ENCODE results near the gene EFCC1. TPM values are rescaled to one million over a fixed set of nuclear protein-coding genes. Genes with fewer than 3 reads are reported as not detected.

Gene EFCC1
- total and polyA plus RNA-seq, 2 of the 13 experiments (the other 11 are each of a cell fraction or from before 2014, with no cell fraction given), result not detected

- TF ChIP-seq ZNF563 (CRISPR knock-in tag; IDR thresholded peaks at IDR 0.05) (no peak), TBP (CRISPR knock-in tag; IDR thresholded peaks at IDR 0.05) (no peak), BHLHE40 (IDR thresholded peaks at IDR 0.05; ENCODE audit: low read length) (no peak), ZNF710 (CRISPR knock-in tag; IDR thresholded peaks at IDR 0.05; ENCODE audit: borderline replicate concordance) (no peak), ZNF232 (CRISPR knock-in tag; IDR thresholded peaks at IDR 0.05; ENCODE audit: borderline replicate concordance) (no peak), PCBP1 (IDR thresholded peaks at IDR 0.05; ENCODE audit: borderline replicate concordance, low read depth, low read length) (no peak), KLF11 (CRISPR knock-in tag; IDR thresholded peaks at IDR 0.05) (no peak), HBP1 (CRISPR knock-in tag; IDR thresholded peaks at IDR 0.05; ENCODE audit: low read depth) (no peak), EHMT2 (IDR thresholded peaks at IDR 0.05; ENCODE audit: borderline replicate concordance, low read depth, low read length) (no peak), ZNF3 (CRISPR knock-in tag; IDR thresholded peaks at IDR 0.05) (no peak), SNRNP70 (IDR thresholded peaks at IDR 0.05; ENCODE audit: low read depth, low read length) (no peak), IRF1 (CRISPR knock-in tag; IDR thresholded peaks at IDR 0.05; ENCODE audit: low read depth) (no peak), DNMT1 (CRISPR knock-in tag; IDR thresholded peaks at IDR 0.05) (no peak), ZNF547 (CRISPR knock-in tag; IDR thresholded peaks at IDR 0.05) (no peak), NR2C2 (CRISPR knock-in tag; IDR thresholded peaks at IDR 0.05; ENCODE audit: borderline replicate concordance) (peak; percentile 28; the same call in 1 of the 2 replicates), PBX3 (CRISPR knock-in tag; IDR thresholded peaks at IDR 0.05; ENCODE audit: borderline replicate concordance) (no peak), ZNF274 (CRISPR knock-in tag; IDR thresholded peaks at IDR 0.05) (no peak), CEBPB (IDR thresholded peaks at IDR 0.05; ENCODE audit: borderline replicate concordance, low read depth, low read length) (peak; percentile 76; the same call in 1 of the 2 replicates), ZNF543 (CRISPR knock-in tag; IDR thresholded peaks at IDR 0.05) (0 out of 2 replicates have a peak, but pooled peaks have one; percentile 33), BCL3 (CRISPR knock-in tag; IDR thresholded peaks at IDR 0.05) (no peak), SRSF9 (IDR thresholded peaks at IDR 0.05; ENCODE audit: borderline replicate concordance, insufficient read depth, low read depth, low read length, poor library complexity, severe bottlenecking) (no peak), ZNF513 (CRISPR knock-in tag; conservative IDR thresholded peaks at IDR 0.05) (no peak)
These were observed 2.5 kb downstream of the EFCC1 start (continued) for GRCh38 chr3:129003578-129004112.

Data from HepG2 (cell line).